Neural cell (in vitro differentiated cells): ENCODE results near the gene MLLT3. TPM values are rescaled to one million over a fixed set of nuclear protein-coding genes. Genes with fewer than 3 reads are reported as not detected.

Experiments used
- H2AFZ ChIP-seq: fragments of 200-600, 300-800 bp; sonication (generic), shearing (Covaris generic); 2 replicates; pipeline ENCODE4 v1.6.0; 2014; ENCODE audit warnings: low read depth, mild to moderate bottlenecking, antibody characterized with exemption, low read length, moderate library complexity
- H3F3A ChIP-seq: fragments of 200-600 bp; shearing (Covaris generic); 2 replicates; pipeline ENCODE4 v1.6.1; 2016; ENCODE audit warnings: mild to moderate bottlenecking, moderate library complexity, mixed read lengths, antibody characterized with exemption, low read length; ENCODE audit not compliant: insufficient read depth, poor library complexity, severe bottlenecking
- H3K27ac ChIP-seq: fragments of 200-600, 300-800 bp; sonication (generic), shearing (Covaris generic); 2 replicates; pipeline ENCODE4 v1.5.1; 2014; ENCODE audit warnings: mild to moderate bottlenecking, low read length, moderate library complexity
- H3K27me3 ChIP-seq: fragments of 300-800, 200-600 bp; sonication (generic), shearing (Covaris generic); 2 replicates; pipeline ENCODE4 v1.6.0; 2014; ENCODE audit warnings: mild to moderate bottlenecking, low read depth, low read length, moderate library complexity; ENCODE audit not compliant: insufficient read depth
- H3K36me3 ChIP-seq: fragments of 300-800, 200-600 bp; sonication (generic), shearing (Covaris generic); 2 replicates; pipeline ENCODE4 v1.5.1; 2014; ENCODE audit warnings: mild to moderate bottlenecking, antibody characterized with exemption, low read length, moderate library complexity; ENCODE audit not compliant: insufficient read depth
- H3K4me2 ChIP-seq: fragments of 300-800, 200-600 bp; sonication (generic), shearing (Covaris generic); 2 replicates; pipeline ENCODE4 v1.6.0; 2014; ENCODE audit warnings: mild to moderate bottlenecking, low read length
- H3K4me3 ChIP-seq: fragments of 300-800, 200-600 bp; sonication (generic), shearing (Covaris generic); 2 replicates; pipeline ENCODE4 v1.5.1; 2014; ENCODE audit warnings: mild to moderate bottlenecking, low read length, moderate library complexity
- H3K79me2 ChIP-seq: fragments of 200-600 bp; shearing (Covaris generic); replicated peaks from 2 replicates; pipeline ENCODE4 v1.6.0; 2014; ENCODE audit warnings: mild to moderate bottlenecking, low read length, moderate library complexity; ENCODE audit not compliant: insufficient read depth
- H3K9ac ChIP-seq: fragments of 300-800, 200-600 bp; sonication (generic), shearing (Covaris generic); 2 replicates; pipeline ENCODE4 v1.6.1; 2016; ENCODE audit warnings: mild to moderate bottlenecking, low read length, mixed read lengths
- H3K9me2 ChIP-seq: fragments of 200-600 bp; shearing (Covaris generic); 2 replicates; pipeline ENCODE4 v1.6.1; 2016; ENCODE audit warnings: mild to moderate bottlenecking, low read length, mixed read lengths; ENCODE audit not compliant: insufficient read depth
- H3K9me3 ChIP-seq: fragments of 200-600, 300-800 bp; sonication (generic), shearing (Covaris generic); 2 replicates; pipeline ENCODE4 v1.6.1; 2016; ENCODE audit warnings: mild to moderate bottlenecking, mixed run types, low read length, moderate library complexity, mixed read lengths
- H4K20me1 ChIP-seq: fragments of 200-600 bp; shearing (Covaris generic); 2 replicates; pipeline ENCODE4 v1.6.1; 2016; ENCODE audit warnings: mild to moderate bottlenecking, mixed run types; ENCODE audit not compliant: insufficient read depth
- CTCF ChIP-seq: fragments of 450-650 bp; IDR thresholded peaks from 2 replicates; pipeline ENCODE4 v1.5.1; 2014; ENCODE audit warnings: antibody characterized with exemption, mild to moderate bottlenecking, moderate library complexity; ENCODE audit not compliant: poor library complexity, severe bottlenecking
- EP300 ChIP-seq: fragments of 450-650 bp; conservative IDR thresholded peaks from 2 replicates; pipeline ENCODE4 v1.6.1; 2014; ENCODE audit warnings: antibody characterized with exemption, mild to moderate bottlenecking, moderate library complexity; ENCODE audit not compliant: poor library complexity, severe bottlenecking
- EZH2 ChIP-seq: fragments of 200-600, 300-800 bp; shearing (Covaris generic), sonication (generic); IDR thresholded peaks from 2 replicates; pipeline ENCODE4 v1.6.1; 2014; ENCODE audit warnings: antibody characterized with exemption, low read length, borderline replicate concordance, mild to moderate bottlenecking; ENCODE audit not compliant: insufficient read depth, poor library complexity, severe bottlenecking
- MXI1 ChIP-seq: fragments of 450-650 bp; conservative IDR thresholded peaks from 2 replicates; pipeline ENCODE4 v1.6.1; 2014; ENCODE audit warnings: antibody characterized with exemption, mild to moderate bottlenecking; ENCODE audit not compliant: poor library complexity, severe bottlenecking
- POLR2AphosphoS5 ChIP-seq: IDR thresholded peaks from 2 replicates; pipeline ENCODE4 v1.6.1; 2012
- RAD21 ChIP-seq: fragments of 450-650 bp; conservative IDR thresholded peaks from 2 replicates; pipeline ENCODE4 v1.6.1; 2014; ENCODE audit warnings: antibody characterized with exemption, mild to moderate bottlenecking, moderate library complexity
- REST ChIP-seq: IDR thresholded peaks from 2 replicates; pipeline ENCODE4 v1.6.1; 2012; ENCODE audit warnings: borderline replicate concordance
- SMC3 ChIP-seq: fragments of 450-650 bp; conservative IDR thresholded peaks from 2 replicates; pipeline ENCODE4 v1.6.1; 2014; ENCODE audit warnings: antibody characterized with exemption, mild to moderate bottlenecking, moderate library complexity; ENCODE audit not compliant: poor library complexity
- TAF1 ChIP-seq: IDR thresholded peaks from 2 replicates; pipeline ENCODE4 v1.6.1; 2012; ENCODE audit warnings: low read depth
- polyA plus RNA-seq: library from polyadenylated mRNA; depleted of rRNA; stranded (reverse); fragments of >200 nt; gene quantifications from 2 replicates; pipeline ENCODE4 v1.2.3, GENCODE V29; 2014

The MLLT3 gene
- polyA plus RNA-seq, 1 donor from 2014 or later = 61.5 TPM

GRCh38 chr9:20540169-20540863 is 82.0 kb downstream of the MLLT3 start:
- no peaks in the 10 kb centered on the region for H3K9me2 ChIP-seq
- peaks cover 3% of the 10 kb centered on the region for H3K9me3 ChIP-seq
- H3K4me2 ChIP-seq = no peak overlapping the region
- no peaks in the 10 kb centered on the region for H3K27me3 ChIP-seq
- H2AFZ ChIP-seq = no peak overlapping the region
- peaks cover 29% of the 10 kb centered on the region for H3K79me2 ChIP-seq
- H3F3A ChIP-seq = no peaks in the 10 kb centered on the region
- no peak for TF ChIP-seq EZH2
- no peak for TF ChIP-seq RAD21
- no peak for TF ChIP-seq CTCF
- no peak for TF ChIP-seq SMC3
- H3K4me3 ChIP-seq = no peak overlapping the region
- no peak overlapping the region for H3K9ac ChIP-seq
- H4K20me1 ChIP-seq = no peaks in the 10 kb centered on the region
- H3K36me3 ChIP-seq = no peaks in the 10 kb centered on the region
- H3K27ac ChIP-seq = no peak overlapping the region

GRCh38 chr9:20538956-20539355 is 83.3 kb downstream of the MLLT3 start:
- no peaks in the 10 kb centered on the region for H3F3A ChIP-seq

More at GRCh38 chr9:20538956-20539355, 83.3 kb downstream of the MLLT3 start:
- Histone ChIP-seq H3K4me2 (no peak overlapping the region), H3K9ac (no peak overlapping the region), H3K27ac (no peak overlapping the region), H3K9me3 (peaks cover 3% of the 10 kb centered on the region), H3K79me2 (peaks cover 33% of the 10 kb centered on the region), H3K4me3 (no peak overlapping the region), H3K36me3 (no peaks in the 10 kb centered on the region), H4K20me1 (no peaks in the 10 kb centered on the region), H2AFZ (no peak overlapping the region), H3K27me3 (no peaks in the 10 kb centered on the region), H3K9me2 (no peaks in the 10 kb centered on the region)
- no peak for TF ChIP-seq EP300
- no peak for TF ChIP-seq TAF1
- no peak for TF ChIP-seq POLR2AphosphoS5
- no peak for TF ChIP-seq EZH2
- TF ChIP-seq CTCF = no peak
- TF ChIP-seq MXI1 = no peak
- TF ChIP-seq RAD21 = no peak
- TF ChIP-seq SMC3 = no peak
- TF ChIP-seq REST = no peak
